ENCODE results near the gene AOPEP.

- no peak for TF ChIP-seq POLR2A (IDR thresholded peaks at IDR 0.05; ENCODE audit: low read depth, low read length)
- no peak for TF ChIP-seq POLR2AphosphoS5 (IDR thresholded peaks at IDR 0.05; ENCODE audit: low read depth, low read length)
Observed at GRCh38 chr9:95100071-95100627, 373.6 kb downstream of the AOPEP start.

All from GM12891 (cell line).